GM21381 (cell line): Measurements from ENCODE around the gene ROBO1.
"Not testable (repeated sequence)": the region's sequence is repeated elsewhere in the genome, so short reads cannot be mapped to it uniquely, and the experiment has no call there.

Experiments
- ATAC-seq: cut with Tn5 transposase; IDR thresholded peaks from one replicate; pipeline ENCODE4 v1.9.1; 2021; ENCODE audit warnings: mild to moderate bottlenecking, moderate library complexity; ENCODE audit not compliant: unreplicated experiment

The ROBO1 gene

GRCh38 chr3:78764634-78765033 is 1003.2 kb downstream of the ROBO1 start:
- no peak for ATAC-seq

DNA sequence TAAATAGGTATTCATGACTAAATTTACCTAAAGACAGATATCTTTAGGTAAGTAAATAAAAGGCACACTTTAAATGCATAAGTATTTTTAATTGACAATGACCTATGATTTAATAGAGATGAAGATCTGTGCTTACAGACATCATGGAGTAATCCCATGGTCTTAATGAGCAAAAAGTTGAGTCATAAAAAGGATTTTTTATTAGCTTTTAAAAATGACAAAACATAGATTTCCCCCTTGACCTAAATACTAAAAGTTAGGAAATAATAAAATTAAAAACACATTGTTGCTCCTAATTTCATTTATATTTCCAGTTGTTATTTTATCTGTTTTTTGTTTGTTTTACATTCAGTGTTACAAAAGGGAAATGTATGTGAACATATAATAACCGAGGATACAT is 1005.7 kb downstream of the ROBO1 start:
- ATAC-seq = no peak

- no peak for ATAC-seq
Observed at GRCh38 chr3:78761126-78761525, 1006.7 kb downstream of the ROBO1 start.

GRCh38 chr3:78757731-78758130 is 1010.1 kb downstream of the ROBO1 start:
- ATAC-seq = no peak

- ATAC-seq = no peak
Observed at GRCh38 chr3:78754066-78754743, 1013.6 kb downstream of the ROBO1 start.

DNA sequence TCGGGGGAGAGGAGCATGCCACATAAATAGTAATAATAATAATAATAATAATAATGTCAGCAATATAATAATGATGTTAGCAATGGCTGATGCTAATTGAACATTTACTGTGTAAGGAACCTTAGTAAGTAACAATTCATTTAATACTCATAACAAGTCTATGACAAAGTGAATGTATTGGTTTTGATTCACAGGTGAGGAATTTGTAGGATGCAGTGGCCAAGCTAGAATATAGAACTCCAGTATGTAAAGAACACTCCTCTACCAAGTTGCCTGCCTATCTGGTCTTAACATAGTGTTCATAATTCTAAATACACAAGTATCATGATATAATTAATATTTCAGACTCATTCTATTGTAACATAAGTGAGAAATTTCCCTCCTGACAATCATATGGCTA is 1016.5 kb downstream of the ROBO1 start:
- no peak for ATAC-seq

DNA sequence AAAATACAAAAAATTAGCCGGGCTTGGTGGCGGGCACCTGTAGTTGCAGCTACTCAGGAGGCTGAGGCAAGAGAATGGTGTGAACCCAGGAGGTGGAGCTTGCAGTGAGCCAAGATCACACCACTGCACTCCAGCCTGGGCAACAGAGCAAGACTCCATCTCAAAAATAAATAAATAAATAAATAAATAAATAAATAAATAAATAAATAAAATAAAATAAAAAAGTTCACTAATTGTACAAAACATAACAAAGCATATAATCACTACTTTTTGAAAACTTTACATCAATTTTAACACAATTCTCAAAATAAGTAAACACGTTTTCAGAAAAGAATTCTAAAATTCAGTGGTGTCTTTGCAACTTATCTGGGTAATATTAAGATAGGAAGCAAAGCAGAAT is 1017.5 kb downstream of the ROBO1 start:
- ATAC-seq = not testable (repeated sequence)

DNA sequence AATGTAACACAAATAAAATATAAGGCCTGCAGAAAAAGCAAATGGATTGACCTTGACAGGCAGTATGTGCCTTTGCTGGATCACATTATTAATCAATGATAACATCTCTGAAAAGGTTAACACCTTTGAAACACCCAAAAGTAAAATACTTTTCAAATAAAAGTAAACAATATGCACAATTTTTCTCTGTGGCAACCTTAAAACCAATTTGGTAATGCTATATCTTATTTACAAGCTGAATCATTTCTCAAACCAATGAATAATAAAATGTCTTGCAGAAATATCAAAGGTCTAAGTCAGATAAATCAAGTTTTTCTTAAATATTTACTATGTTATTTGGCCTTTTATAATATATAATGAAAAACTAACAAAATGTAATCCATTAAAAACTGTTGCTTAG is 1018.7 kb downstream of the ROBO1 start:
- ATAC-seq = no peak

DNA sequence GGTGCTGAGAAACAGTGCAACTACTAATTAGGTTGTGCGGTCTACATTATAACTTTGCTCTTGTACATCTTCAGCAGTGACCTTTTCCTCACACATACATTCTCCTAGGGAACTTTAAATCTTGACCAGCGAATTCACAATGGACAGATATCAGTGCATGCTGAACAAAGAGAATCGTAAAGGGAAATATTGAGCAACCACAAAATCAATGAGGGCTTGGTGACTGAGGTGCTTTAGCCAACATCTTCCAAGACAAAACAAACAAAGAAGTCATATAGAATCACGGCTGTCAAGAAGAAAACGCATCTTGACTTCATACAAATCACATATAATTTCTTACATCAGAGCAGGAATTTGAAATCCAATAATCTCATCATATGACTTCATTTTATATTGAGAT is 1022.0 kb downstream of the ROBO1 start:
- ATAC-seq = no peak

- ATAC-seq = no peak
Observed at GRCh38 chr3:78742491-78742890, 1025.3 kb downstream of the ROBO1 start.

DNA sequence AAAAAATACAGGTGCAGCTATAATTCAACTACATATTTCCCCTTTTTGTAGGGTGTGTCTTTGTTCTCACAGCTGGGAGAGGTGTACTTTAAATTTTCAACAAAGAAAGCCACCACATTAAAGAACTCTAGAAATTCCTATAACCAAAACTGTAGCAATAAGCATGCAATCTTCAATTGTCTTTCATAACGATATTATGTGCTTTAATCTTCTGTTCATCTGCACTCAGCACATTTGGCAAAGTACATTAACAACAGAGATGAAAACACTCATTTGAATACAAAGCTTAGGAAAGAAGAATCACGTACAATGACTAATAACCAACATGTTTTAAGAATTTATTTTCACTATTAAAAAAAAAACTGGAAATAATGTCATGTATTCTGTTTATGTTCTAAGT is 1025.8 kb downstream of the ROBO1 start:
- ATAC-seq = no peak

DNA sequence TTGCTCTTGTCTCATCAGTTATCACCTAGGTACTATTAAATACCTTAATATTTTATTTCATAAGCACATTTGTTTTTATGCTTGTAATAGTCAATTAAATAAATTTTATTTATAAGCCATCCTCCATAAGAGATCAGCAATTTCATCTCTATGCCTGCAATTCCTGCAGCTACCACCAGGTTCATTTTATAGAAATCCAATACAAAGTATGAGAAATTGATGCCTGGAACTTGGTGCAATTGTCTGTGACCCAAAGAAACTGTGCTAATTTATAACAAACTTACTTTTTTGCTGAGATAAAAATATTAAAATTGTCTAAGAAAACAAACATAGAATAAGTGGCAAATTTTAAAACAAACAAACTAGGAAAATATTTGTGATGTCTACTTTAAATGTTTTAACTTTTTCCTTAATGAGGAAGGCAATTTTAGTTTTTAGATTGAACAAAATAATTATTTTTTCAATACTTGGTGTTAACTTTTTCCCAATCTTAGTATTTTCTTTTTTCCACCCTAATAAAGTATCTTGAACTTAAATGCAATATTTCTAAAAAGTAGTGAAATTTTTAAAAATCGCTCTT is 1026.6 kb downstream of the ROBO1 start:
- no peak for ATAC-seq

DNA sequence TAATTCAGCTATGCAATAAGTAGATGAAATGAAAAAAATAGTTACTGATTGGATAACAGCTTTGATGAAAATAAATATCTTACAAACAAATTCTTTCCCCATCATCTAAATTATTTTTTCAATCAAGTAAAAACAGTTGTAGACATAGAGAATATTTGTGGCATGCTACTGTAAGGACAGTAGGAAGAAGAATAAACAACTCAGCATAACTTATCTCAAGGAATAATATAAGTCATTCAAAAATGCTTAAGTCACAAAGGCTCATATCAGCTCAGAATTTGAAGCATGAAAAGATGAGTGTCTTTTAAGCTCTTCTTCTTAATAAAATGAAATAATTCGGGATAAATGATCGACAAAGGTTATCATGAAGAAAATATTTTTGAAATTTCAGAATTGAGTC is 1029.0 kb downstream of the ROBO1 start:
- no peak for ATAC-seq

DNA sequence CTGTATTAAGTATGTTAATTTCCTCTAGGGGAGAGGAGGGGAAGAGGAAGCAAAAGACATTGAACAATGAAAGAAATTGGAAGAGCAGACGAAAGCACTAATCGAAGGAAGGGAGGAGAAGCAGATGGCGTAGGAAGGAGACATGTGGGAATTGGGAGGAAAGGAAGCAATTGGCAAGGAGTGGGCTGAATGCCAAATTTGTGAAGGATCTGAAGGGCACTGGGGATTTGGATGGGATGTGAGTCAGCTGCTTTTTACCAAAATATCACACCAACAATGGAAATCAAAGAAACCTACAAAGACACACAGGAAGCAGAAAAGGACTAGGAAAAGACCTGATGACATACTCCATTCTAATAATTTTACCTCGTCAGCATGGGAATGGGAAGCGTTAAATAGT is 1029.8 kb downstream of the ROBO1 start:
- ATAC-seq = no peak

- ATAC-seq = no peak
Observed at GRCh38 chr3:78736863-78737262, 1030.9 kb downstream of the ROBO1 start.

DNA sequence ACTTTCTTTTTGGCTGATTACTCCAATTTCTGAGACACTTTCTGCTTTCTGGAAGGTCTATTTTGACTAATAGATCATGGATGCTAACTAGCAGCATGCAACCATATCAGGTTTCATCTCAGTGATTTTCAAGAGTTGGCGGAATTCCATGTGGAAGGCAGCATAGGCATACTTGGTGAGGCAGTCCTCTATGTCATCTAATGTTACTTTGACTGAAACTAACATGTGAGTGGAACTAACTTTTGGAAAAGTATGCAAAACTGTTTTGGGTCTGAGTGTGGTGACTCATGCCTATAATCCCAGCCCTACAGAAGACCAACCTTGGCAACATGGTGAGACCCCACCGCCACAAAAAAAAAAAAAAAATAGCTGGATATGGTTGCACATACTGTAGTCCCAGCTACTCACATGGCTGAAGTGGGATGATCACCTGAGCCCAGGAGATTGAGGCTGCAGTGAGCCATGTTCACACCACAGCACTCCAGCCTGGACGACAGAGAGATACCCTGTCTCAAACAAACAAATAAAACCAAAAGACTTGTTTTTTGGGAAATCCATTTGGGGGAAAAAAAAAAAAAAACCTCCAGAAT is 1033.7 kb downstream of the ROBO1 start:
- no peak for ATAC-seq

DNA sequence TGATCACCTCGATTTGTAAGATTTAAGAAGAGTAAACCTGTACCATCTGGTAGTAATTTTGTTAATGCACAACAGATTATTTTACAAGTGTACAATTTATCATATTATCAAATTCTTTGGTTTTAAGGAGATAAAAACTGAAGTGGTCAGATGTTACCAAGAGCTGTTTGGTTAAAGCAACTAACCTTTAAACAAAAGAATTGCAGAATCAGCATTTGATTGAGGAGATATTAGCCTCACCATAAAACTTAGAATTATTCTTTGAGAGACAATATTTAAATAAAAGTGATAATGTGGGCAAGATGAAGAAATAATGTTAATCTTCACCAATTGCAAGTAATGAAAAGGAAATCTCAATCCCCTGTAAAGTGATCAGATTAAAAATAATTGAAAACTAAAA is 1034.9 kb downstream of the ROBO1 start:
- ATAC-seq = no peak

DNA sequence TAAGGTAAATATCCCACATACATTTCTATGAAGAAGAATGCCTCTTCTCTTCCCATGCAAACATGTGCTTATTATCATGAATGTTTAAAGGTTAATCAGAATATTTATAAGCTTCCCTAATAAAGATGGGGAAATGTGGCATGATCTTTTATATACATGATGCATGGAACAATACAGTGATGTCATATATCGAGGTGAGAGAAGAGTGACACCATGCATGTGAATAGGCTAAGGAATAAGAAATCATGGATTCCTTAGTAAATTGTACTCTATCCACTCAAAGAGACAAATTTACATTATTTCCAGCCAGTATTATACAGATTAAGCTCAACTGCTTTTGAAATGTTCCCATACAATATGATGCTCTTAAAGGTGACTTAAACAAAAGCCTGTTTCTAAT is 1035.3 kb downstream of the ROBO1 start:
- no peak for ATAC-seq

DNA sequence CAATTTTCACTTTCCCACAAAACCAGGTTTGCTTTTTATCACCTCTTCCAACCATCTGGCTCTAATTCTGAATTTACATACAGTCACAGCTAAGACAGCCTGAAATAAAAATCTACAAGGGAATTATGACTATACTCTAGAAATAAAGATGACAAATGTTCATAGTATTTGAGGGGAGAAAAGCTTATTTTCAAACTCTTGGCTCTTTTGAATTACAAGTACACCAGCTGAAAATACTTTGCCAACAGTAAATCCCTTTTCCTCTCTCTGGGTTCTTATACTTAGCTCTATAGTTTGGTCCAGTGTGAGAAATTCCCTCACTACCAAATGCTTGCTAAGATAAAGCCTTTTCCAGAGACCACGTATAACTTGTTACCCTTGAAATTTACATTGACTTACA is 1037.9 kb downstream of the ROBO1 start:
- ATAC-seq = no peak

DNA sequence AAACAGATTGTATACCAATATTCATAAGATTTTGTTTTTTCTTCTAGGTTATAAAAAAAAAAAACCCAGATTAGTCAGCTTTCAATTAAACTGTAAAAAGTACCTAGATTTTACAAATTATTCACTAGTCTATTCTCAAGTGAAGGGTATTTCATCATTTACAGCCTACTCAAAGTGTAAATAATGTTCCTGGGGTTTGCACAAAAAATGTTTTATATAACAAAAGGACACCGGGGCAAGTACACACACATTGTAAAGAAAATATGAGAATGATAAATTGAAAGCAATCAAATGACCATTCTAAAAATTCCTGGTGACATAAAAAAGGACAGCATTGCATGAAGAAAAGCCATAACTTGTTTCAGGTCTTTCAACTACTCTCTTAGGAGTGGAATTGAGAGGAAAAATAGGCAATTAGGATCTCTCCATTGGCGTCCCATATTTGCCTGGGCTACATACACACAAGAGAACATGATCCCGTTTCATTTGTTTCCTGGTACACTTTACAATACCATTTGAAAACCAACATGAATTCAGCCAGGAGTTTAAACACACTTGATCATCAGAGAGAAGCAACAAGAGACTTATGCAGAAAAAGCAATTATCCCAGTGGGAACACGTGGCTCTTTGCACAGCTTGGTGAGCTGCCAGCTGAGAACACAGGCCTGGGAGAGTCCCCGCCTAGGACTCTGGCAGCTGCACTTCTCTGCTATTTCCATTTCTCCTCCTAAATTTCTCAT is 1039.2 kb downstream of the ROBO1 start:
- ATAC-seq = no peak

DNA sequence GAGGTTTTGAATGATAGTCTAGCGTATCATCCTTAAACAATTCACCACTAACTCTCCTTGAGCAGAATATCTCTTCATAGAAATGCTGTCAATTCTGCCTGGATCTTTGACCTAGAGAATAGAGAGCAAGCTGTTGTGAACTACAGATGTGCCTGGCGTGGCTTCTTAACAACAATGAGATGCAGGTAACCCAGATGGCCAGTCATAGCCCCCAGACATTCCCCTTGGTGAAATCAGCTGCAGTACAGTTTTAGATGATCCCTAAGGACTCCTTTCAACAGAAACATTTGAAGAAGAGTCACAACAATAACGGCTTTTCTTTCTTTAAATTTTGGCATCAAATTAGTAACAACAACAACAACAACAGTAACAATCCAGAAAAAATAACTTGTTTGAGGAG is 1041.3 kb downstream of the ROBO1 start:
- ATAC-seq = no peak

DNA sequence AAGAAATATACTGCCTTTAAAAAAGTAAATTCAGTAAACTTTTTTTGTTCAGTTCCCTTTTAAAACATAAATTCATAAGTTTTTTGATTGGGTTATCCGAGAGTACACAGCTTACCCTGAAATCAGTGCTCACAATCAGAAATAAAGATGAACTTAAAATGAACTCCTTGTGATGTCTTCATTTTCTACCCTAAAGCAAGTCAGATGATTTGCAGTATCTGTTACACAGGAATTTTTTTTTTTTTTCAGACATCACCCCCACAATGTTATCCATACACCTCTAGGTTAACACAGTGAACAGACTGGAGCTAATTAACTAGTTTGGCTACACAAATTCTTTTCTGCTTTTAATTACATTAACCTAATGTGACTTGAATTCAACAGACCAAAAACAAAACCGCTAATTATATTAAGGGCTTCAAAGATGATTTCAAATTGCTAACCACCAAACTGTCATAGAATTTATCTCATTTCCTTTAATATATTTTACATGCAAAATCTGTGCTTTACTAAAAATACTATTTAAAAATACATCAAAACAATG is 1042.0 kb downstream of the ROBO1 start:
- no peak for ATAC-seq
